CD14-positive monocyte (primary cell): Measurements from ENCODE around the gene GALT. TPM values are rescaled to one million over a fixed set of nuclear protein-coding genes. Genes with fewer than 3 reads are reported as not detected.

Experiments
- DNase-seq, 3 donors: peaks; one replicate each; pipeline ENCODE4 v3.0.0-alpha.2; 2011 to 2022
- H2AFZ ChIP-seq: 2 replicates; pipeline ENCODE4 v1.6.0; 2012; ENCODE audit warnings: mild to moderate bottlenecking, low read depth, low read length, inconsistent platforms; ENCODE audit not compliant: insufficient read depth, poor library complexity, severe bottlenecking
- H3K27ac ChIP-seq, 2 donors: 1 replicate in 1 of 2; 2 replicates in 1 of 2; pipeline ENCODE4 v1.5.1; 2012 to 2013; ENCODE audit warnings: low read length in 2 of 2, control low read depth in 1 of 2, inconsistent platforms in 1 of 2, low read depth in 1 of 2, mild to moderate bottlenecking in 1 of 2
- H3K27me3 ChIP-seq, 2 donors: one replicate each; pipeline versions ENCODE4 v1.6.0 to v1.6.1; 2011 to 2013; ENCODE audit warnings: low read length in 2 of 2; ENCODE audit not compliant: control insufficient read depth in 2 of 2, insufficient read depth in 2 of 2
- H3K36me3 ChIP-seq, 2 donors: replicated peaks in 1 of 2; 1 replicate in 1 of 2; 2 replicates in 1 of 2; pipeline versions ENCODE4 v1.5.1 to v1.6.1; 2012 to 2013; ENCODE audit warnings: low read length in 2 of 2, control low read depth in 1 of 2, inconsistent platforms in 1 of 2, mild to moderate bottlenecking in 1 of 2; ENCODE audit not compliant: insufficient read depth in 2 of 2, control insufficient read depth in 1 of 2
- H3K4me1 ChIP-seq, 2 donors: 1 replicate in 1 of 2; 2 replicates in 1 of 2; pipeline versions ENCODE4 v1.5.1 to v1.6.1; 2012 to 2013; ENCODE audit warnings: low read length in 2 of 2, control low read depth in 1 of 2, inconsistent platforms in 1 of 2, mild to moderate bottlenecking in 1 of 2, moderate library complexity in 1 of 2; ENCODE audit not compliant: insufficient read depth in 2 of 2, control insufficient read depth in 1 of 2
- H3K4me2 ChIP-seq: replicated peaks from 2 replicates; pipeline ENCODE3; 2012; ENCODE audit warnings: low read length, moderate library complexity, mild to moderate bottlenecking; ENCODE audit not compliant: poor library complexity, severe bottlenecking; ENCODE audit errors: extremely low read depth
- H3K4me3 ChIP-seq, 3 experiments: fragments of 200-600 bp in 1 of 3; sonication (generic) in 1 of 3; replicated peaks in 1 of 3; 1 replicate in 2 of 3; 2 replicates in 1 of 3; pipeline ENCODE4 v1.5.1; 2011 to 2013; ENCODE audit warnings: low read length in 3 of 3, mild to moderate bottlenecking in 3 of 3, control low read depth in 2 of 3, low read depth in 2 of 3, inconsistent platforms in 1 of 3, moderate library complexity in 1 of 3
- H3K79me2 ChIP-seq: 2 replicates; pipeline ENCODE4 v1.6.0; 2012; ENCODE audit warnings: mild to moderate bottlenecking, control low read depth, inconsistent platforms, low read length, moderate library complexity; ENCODE audit not compliant: insufficient read depth
- H3K9ac ChIP-seq: 2 replicates; pipeline ENCODE4 v1.6.0; 2017; ENCODE audit warnings: low read length, mild to moderate bottlenecking; ENCODE audit not compliant: insufficient read depth, poor library complexity, severe bottlenecking
- H3K9me3 ChIP-seq, 2 donors: replicated peaks in 1 of 2; 1 replicate in 1 of 2; 2 replicates in 1 of 2; pipeline versions ENCODE4 v1.5.1 to v1.6.1; 2012 to 2013; ENCODE audit warnings: low read length in 2 of 2, control low read depth in 1 of 2; ENCODE audit not compliant: control insufficient read depth in 1 of 2, insufficient read depth in 1 of 2
- H4K20me1 ChIP-seq: 2 replicates; pipeline ENCODE4 v1.6.0; 2012; ENCODE audit warnings: mild to moderate bottlenecking, low read length, control low read depth, moderate library complexity; ENCODE audit not compliant: insufficient read depth
- H3K27ac Mint-ChIP-seq, 7 donors: one replicate each; pipeline ENCODE4 v1.8.0; 2020; ENCODE audit warnings: mild to moderate bottlenecking in 7 of 7, mixed read lengths in 7 of 7, moderate library complexity in 6 of 7, inconsistent platforms in 2 of 7
- H3K27me3 Mint-ChIP-seq, 3 donors: one replicate each; pipeline ENCODE4 v1.8.0; 2021 to 2022; ENCODE audit warnings: low read depth in 3 of 3, mild to moderate bottlenecking in 3 of 3, mixed read lengths in 3 of 3, moderate library complexity in 3 of 3, inconsistent platforms in 1 of 3
- H3K36me3 Mint-ChIP-seq, 2 donors: one replicate each; pipeline ENCODE4 v1.8.0; 2020; ENCODE audit warnings: mixed read lengths in 2 of 2, inconsistent platforms in 1 of 2, mild to moderate bottlenecking in 1 of 2
- H3K4me1 Mint-ChIP-seq: one replicate; pipeline ENCODE4 v1.8.0; 2020; ENCODE audit warnings: mild to moderate bottlenecking, mixed read lengths
- H3K4me3 Mint-ChIP-seq, 2 donors: one replicate each; pipeline ENCODE4 v1.8.0; 2020; ENCODE audit warnings: mild to moderate bottlenecking in 2 of 2, mixed read lengths in 2 of 2, moderate library complexity in 1 of 2
- H3K9me3 Mint-ChIP-seq, 7 donors: one replicate each; pipeline ENCODE4 v1.8.0; 2020 to 2022; ENCODE audit warnings: mixed read lengths in 7 of 7, mild to moderate bottlenecking in 6 of 7, moderate library complexity in 6 of 7, inconsistent platforms in 2 of 7
- WGBS: methylation state at CpG from one replicate; pipeline ENCODE4 v1.1.5; 2013; ENCODE audit warnings: missing lambda C conversion rate; ENCODE audit not compliant: insufficient coverage; 5-methylcytosine and 5-hydroxymethylcytosine counted together
- intact Hi-C, 2 donors: fragments of 100-400 bp; cut with micrococcal nuclease; formaldehyde crosslinking; loops; one replicate each; pipeline versions ENCODE4 v1.15.0 to v1.15.1; 2023
- polyA plus RNA-seq, 3 donors: library from polyadenylated mRNA; depleted of rRNA in 1 of 3; unstranded in 2 of 3; stranded (reverse) in 1 of 3; fragments of 300-500 nt in 2 of 3; fragments of >200 nt in 1 of 3; fragmentation: Illumina TruSeq in 2 of 3; gene quantifications; 1 replicate in 2 of 3; 2 replicates in 1 of 3; pipeline ENCODE4 v1.2.3, GENCODE V29; 2012 to 2021
- TF ChIP-seq, protein P1 (sequence below): fragments of 200-600 bp; IDR thresholded peaks from one replicate; pipeline ENCODE4 v1.8.0; 2022; ENCODE audit warnings: antibody characterized with exemption, mild to moderate bottlenecking

Gene GALT
- polyA plus RNA-seq, 3 donors, result 25.6 to 103 (median 26.9) TPM

DNA sequence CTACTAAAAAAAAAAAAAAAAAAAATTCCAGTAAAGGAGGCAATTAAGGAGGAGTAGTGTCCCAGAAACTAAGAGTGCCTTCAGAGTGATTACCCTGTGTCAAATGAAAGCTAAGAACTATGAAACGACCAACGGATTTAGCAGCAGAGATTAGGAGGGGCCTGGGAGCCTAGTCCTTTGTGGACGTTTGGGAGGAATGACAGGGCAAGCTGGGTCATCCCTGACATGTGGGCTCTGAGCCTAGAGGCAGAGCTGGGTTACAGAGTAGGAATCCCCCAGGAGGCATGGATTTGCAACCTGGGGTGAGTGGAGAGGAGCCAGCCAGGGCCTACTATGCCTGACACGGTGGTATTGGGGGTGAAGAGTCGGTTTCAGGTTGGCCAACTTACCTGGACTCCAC, 13.3 kb upstream of the GALT start:
- intact Hi-C loops, result no loop called here
- no peak overlapping the region for H3K27ac ChIP-seq
- peaks cover 15% of the 10 kb centered on the region for H3K79me2 ChIP-seq
- Mint-ChIP-seq H3K36me3 (peaks cover 15 to 17% of the 10 kb centered on the region in 2 donors), H3K9me3 (peaks cover 0 to 14% (median 4%) of the 10 kb centered on the region in 7 donors), H3K27me3 (peaks cover 35 to 45% (median 45%) of the 10 kb centered on the region in 3 donors), H3K4me1 (peaks cover 33% of the 10 kb centered on the region), H3K27ac (peak overlapping the region in 2 of 7 donors; percentile 30 to 43), H3K4me3 (no peak overlapping the region)
- no peak for DNase-seq
- TF ChIP-seq, protein P1, sequence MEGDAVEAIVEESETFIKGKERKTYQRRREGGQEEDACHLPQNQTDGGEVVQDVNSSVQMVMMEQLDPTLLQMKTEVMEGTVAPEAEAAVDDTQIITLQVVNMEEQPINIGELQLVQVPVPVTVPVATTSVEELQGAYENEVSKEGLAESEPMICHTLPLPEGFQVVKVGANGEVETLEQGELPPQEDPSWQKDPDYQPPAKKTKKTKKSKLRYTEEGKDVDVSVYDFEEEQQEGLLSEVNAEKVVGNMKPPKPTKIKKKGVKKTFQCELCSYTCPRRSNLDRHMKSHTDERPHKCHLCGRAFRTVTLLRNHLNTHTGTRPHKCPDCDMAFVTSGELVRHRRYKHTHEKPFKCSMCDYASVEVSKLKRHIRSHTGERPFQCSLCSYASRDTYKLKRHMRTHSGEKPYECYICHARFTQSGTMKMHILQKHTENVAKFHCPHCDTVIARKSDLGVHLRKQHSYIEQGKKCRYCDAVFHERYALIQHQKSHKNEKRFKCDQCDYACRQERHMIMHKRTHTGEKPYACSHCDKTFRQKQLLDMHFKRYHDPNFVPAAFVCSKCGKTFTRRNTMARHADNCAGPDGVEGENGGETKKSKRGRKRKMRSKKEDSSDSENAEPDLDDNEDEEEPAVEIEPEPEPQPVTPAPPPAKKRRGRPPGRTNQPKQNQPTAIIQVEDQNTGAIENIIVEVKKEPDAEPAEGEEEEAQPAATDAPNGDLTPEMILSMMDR, result no peak
- no peak overlapping the region for H3K4me2 ChIP-seq
- H3K9me3 ChIP-seq, result peaks cover 0 to 12% of the 10 kb centered on the region in 2 donors
- H3K9ac ChIP-seq, result no peak overlapping the region
- H3K27me3 ChIP-seq, result peaks cover 24 to 40% of the 10 kb centered on the region in 2 donors
- peaks cover 14 to 28% of the 10 kb centered on the region in 2 donors for H3K4me1 ChIP-seq
- no peak overlapping the region for H3K4me3 ChIP-seq
- no peak overlapping the region for H2AFZ ChIP-seq
- H4K20me1 ChIP-seq, result no peaks in the 10 kb centered on the region
- H3K36me3 ChIP-seq, result peaks cover 0 to 13% of the 10 kb centered on the region in 2 donors
- WGBS, result 85% methylated on average over 3 of the region's 5 CpGs

DNA sequence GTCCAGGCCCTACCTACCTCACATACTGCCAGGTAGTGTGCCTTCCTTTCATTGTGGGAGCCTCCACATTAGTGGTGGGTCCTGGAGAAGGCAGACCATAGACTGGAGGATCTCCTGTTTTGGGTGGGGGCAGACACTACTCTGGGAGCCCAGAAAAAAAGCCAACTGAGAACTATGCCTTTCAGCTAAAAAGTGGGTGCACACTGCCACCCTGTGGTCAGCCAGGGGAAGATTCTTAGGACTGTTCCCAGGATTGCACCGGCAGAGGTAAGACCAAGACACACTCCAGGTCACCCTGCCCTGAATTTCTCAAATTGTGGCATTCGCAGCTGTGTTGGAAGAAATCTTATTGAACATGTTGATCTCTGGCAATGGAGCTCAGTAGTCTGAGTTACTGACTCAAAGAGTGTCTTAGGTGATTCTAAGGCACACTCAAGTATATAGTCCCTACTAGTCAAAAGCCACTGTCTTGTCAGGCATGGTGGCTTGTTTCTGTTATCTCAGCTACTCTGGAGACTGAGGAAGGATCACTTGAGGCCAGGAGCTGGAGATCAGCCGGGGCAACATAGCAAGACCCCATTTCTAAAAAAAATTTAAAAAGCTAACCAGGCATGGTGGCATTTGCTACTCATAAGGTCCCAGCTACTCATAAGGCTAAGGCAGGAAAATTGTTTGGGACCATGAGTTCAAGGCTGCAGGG, 12.5 kb upstream of the GALT start:
- H3K4me1 Mint-ChIP-seq, result peaks cover 34% of the 10 kb centered on the region

More for the DNA sequence above, 12.5 kb upstream of the GALT start:
- no peak overlapping the region for H2AFZ ChIP-seq
- Mint-ChIP-seq H3K4me3 (peak overlapping the region in 1 of 2 donors; percentile 48), H3K27ac (no peak overlapping the region), H3K9me3 (peaks cover 0 to 10% (median 0%) of the 10 kb centered on the region in 7 donors), H3K27me3 (peaks cover 29 to 40% (median 39%) of the 10 kb centered on the region in 3 donors), H3K36me3 (peaks cover 10 to 17% of the 10 kb centered on the region in 2 donors)
- peaks cover 15% of the 10 kb centered on the region for H3K79me2 ChIP-seq
- no peak overlapping the region for H3K4me3 ChIP-seq
- peaks cover 19 to 35% of the 10 kb centered on the region in 2 donors for H3K27me3 ChIP-seq
- TF ChIP-seq, protein P1, result peak; percentile 90
- no peak overlapping the region for H3K4me2 ChIP-seq
- intact Hi-C loops, result loop anchor here in 1 of 2 donors (1.0 kb wide), 1 partner anchor 22 kb away; the partner anchor contains the start of gene RPP25L
- H3K27ac ChIP-seq, result no peak overlapping the region
- WGBS, result 0% methylated on average over 1 of the region's 3 CpGs
- no peaks in the 10 kb centered on the region for H4K20me1 ChIP-seq
- peaks cover 0 to 8% of the 10 kb centered on the region in 2 donors for H3K9me3 ChIP-seq
- no peak overlapping the region for H3K9ac ChIP-seq
- peak; percentile 57 to 70 (median 67) for DNase-seq
- peaks cover 0 to 13% of the 10 kb centered on the region in 2 donors for H3K36me3 ChIP-seq
- H3K4me1 ChIP-seq, result peaks cover 21 to 30% of the 10 kb centered on the region in 2 donors
